ENCODE measurements around the gene CHST6. TPM values are rescaled to one million over a fixed set of nuclear protein-coding genes. Genes with fewer than 3 reads are reported as not detected.

CHST6 gene
- total RNA-seq, 2 experiments from 2014 or later = not detected

- ChIA-PET CTCF (interaction anchor here (1.1 to 1.4 kb wide), 3 partner anchors 8 to 30 kb away, joined by 3 to 4 read pairs (median 3); no protein-coding TSS in a partner anchor), POLR2A (interaction anchor here (0.9 kb wide), 1 partner anchor 18 kb away, joined by 4 read pairs; no protein-coding TSS in a partner anchor)
- Mint-ChIP-seq H3K36me3 (ENCODE audit: low read depth) (no peaks in the 10 kb centered on the region), H3K4me1 (ENCODE audit: low read depth) (no peaks in the 10 kb centered on the region), H3K27ac (no peak overlapping the region), H3K27me3 (no peaks in the 10 kb centered on the region), H3K4me3 (no peak overlapping the region), H3K9me3 (no peaks in the 10 kb centered on the region)
- no peak for TF ChIP-seq CTCF (IDR thresholded peaks at IDR 0.05)
- ATAC-seq = no peak
- DNase-seq = no peak
- intact Hi-C loops (cut with micrococcal nuclease) = no loop called here
Observed at GRCh38 chr16:75535211-75535843, 40.1 kb upstream of the CHST6 start.

GRCh38 chr16:75534560-75535205 is 39.4 kb upstream of the CHST6 start:
- ATAC-seq (no peak), DNase-seq (no peak)
- POLR2A ChIA-PET = interaction anchor here (0.9 kb wide), 1 partner anchor 18 kb away, joined by 4 read pairs; no protein-coding TSS in a partner anchor
- Mint-ChIP-seq H3K4me1 (ENCODE audit: low read depth) (no peaks in the 10 kb centered on the region), H3K27ac (no peak overlapping the region), H3K9me3 (no peaks in the 10 kb centered on the region), H3K36me3 (ENCODE audit: low read depth) (no peaks in the 10 kb centered on the region), H3K27me3 (no peaks in the 10 kb centered on the region), H3K4me3 (no peak overlapping the region)
- intact Hi-C loops (cut with micrococcal nuclease) = no loop called here
- CTCF ChIA-PET = interaction anchor here (1.4 kb wide), 2 partner anchors 9 to 30 kb away, joined by 3 to 4 read pairs; no protein-coding TSS in a partner anchor
- TF ChIP-seq CTCF (IDR thresholded peaks at IDR 0.05) = no peak

GRCh38 chr16:75532791-75533190 is 37.5 kb upstream of the CHST6 start:
- no peak for TF ChIP-seq CTCF (IDR thresholded peaks at IDR 0.05)
- POLR2A ChIA-PET = no interaction called here
- no peak for ATAC-seq
- CTCF ChIA-PET = no interaction called here
- intact Hi-C loops (cut with micrococcal nuclease) = no loop called here
- Mint-ChIP-seq H3K4me1 (ENCODE audit: low read depth) (no peaks in the 10 kb centered on the region), H3K9me3 (no peaks in the 10 kb centered on the region), H3K4me3 (no peak overlapping the region), H3K27ac (no peak overlapping the region), H3K36me3 (ENCODE audit: low read depth) (no peaks in the 10 kb centered on the region), H3K27me3 (no peaks in the 10 kb centered on the region)
- no peak for DNase-seq

- ATAC-seq (no peak), DNase-seq (no peak)
- no peaks in the 10 kb centered on the region for H3K36me3 Mint-ChIP-seq (ENCODE audit: low read depth)
- intact Hi-C loops (cut with micrococcal nuclease) = no loop called here
- no peak overlapping the region for H3K27ac Mint-ChIP-seq
- no peaks in the 10 kb centered on the region for H3K9me3 Mint-ChIP-seq
- CTCF ChIA-PET = interaction anchor here (1.0 kb wide), 1 partner anchor 16 kb away, joined by 4 read pairs; no protein-coding TSS in a partner anchor
- no peaks in the 10 kb centered on the region for H3K4me1 Mint-ChIP-seq (ENCODE audit: low read depth)
- no peak for TF ChIP-seq CTCF (IDR thresholded peaks at IDR 0.05)
- H3K4me3 Mint-ChIP-seq = no peak overlapping the region
- no peaks in the 10 kb centered on the region for H3K27me3 Mint-ChIP-seq
- POLR2A ChIA-PET = no interaction called here
Observed at GRCh38 chr16:75532142-75532765, 37.0 kb upstream of the CHST6 start.

GRCh38 chr16:75529959-75530358 is 34.7 kb upstream of the CHST6 start:
- TF ChIP-seq CTCF (IDR thresholded peaks at IDR 0.05) = no peak
- no peak for ATAC-seq
- POLR2A ChIA-PET = no interaction called here

More at GRCh38 chr16:75529959-75530358, 34.7 kb upstream of the CHST6 start:
- intact Hi-C loops (cut with micrococcal nuclease) = no loop called here
- CTCF ChIA-PET = no interaction called here
- Mint-ChIP-seq H3K36me3 (ENCODE audit: low read depth) (no peaks in the 10 kb centered on the region), H3K9me3 (no peaks in the 10 kb centered on the region), H3K27ac (no peak overlapping the region), H3K4me1 (ENCODE audit: low read depth) (no peaks in the 10 kb centered on the region), H3K27me3 (no peaks in the 10 kb centered on the region), H3K4me3 (no peak overlapping the region)
- no peak for DNase-seq
